IMR-90 (cell line): ENCODE results near the gene OSTF1. TPM values are rescaled to one million over a fixed set of nuclear protein-coding genes. Genes with fewer than 3 reads are reported as not detected.

Experiments used
- ATAC-seq: fragments of 200-7000 bp; cut with Tn5 transposase; 2 replicates; pipeline ENCODE4 v1.9.1; 2020; ENCODE audit warnings: low read depth, mild to moderate bottlenecking, moderate library complexity
- BruUV-seq: library from RNA; stranded (reverse); fragments of 400-500 nt; replicated peaks from 2 replicates; lab custom pipeline; 2021; lab: Mats Ljungman, UMichigan
- CTCF ChIA-PET: fragments of 300-600 bp; formaldehyde crosslinking; extraction: SDS; loops from one replicate; lab custom pipeline; 2021; ENCODE audit warnings: antibody characterized with exemption; lab: Yijun Ruan, JAX
- POLR2A ChIA-PET: fragments of 300-600 bp; sonication (Branson Sonifier 250); formaldehyde crosslinking; loops from one replicate; lab custom pipeline; 2022; ENCODE audit warnings: antibody characterized with exemption; ENCODE audit not compliant: unreplicated experiment; lab: Charles Lee
- DNase-seq: peaks from one replicate; pipeline ENCODE4 v3.0.0; 2013
- H2AFZ ChIP-seq: replicated peaks from 2 replicates; pipeline ENCODE3; 2013; ENCODE audit warnings: low read length, mild to moderate bottlenecking; ENCODE audit not compliant: poor library complexity
- H2AK5ac ChIP-seq: 2 replicates; pipeline ENCODE4 v1.6.1; 2013; ENCODE audit warnings: low read depth, low read length, inconsistent platforms
- H2AK9ac ChIP-seq: replicated peaks from 2 replicates; pipeline ENCODE3; 2013; ENCODE audit warnings: mild to moderate bottlenecking, low read depth, low read length, moderate library complexity; ENCODE audit not compliant: poor library complexity
- H2BK120ac ChIP-seq: 2 replicates; pipeline ENCODE4 v1.6.1; 2013; ENCODE audit warnings: low read depth, low read length, inconsistent platforms
- H2BK15ac ChIP-seq: 3 replicates; pipeline ENCODE4 v1.6.1; 2013; ENCODE audit warnings: low read depth, low read length, inconsistent platforms
- H2BK20ac ChIP-seq: 2 replicates; pipeline ENCODE4 v1.6.1; 2013; ENCODE audit warnings: low read depth, mild to moderate bottlenecking, inconsistent platforms, low read length, moderate library complexity
- H2BK5ac ChIP-seq: 2 replicates; pipeline ENCODE4 v1.6.1; 2013; ENCODE audit warnings: mild to moderate bottlenecking, low read depth, low read length, inconsistent platforms; ENCODE audit not compliant: poor library complexity, severe bottlenecking
- H3K14ac ChIP-seq: replicated peaks from 2 replicates; pipeline ENCODE4 v1.6.1; 2013; ENCODE audit warnings: low read depth, low read length, inconsistent platforms
- H3K18ac ChIP-seq: 2 replicates; pipeline ENCODE4 v1.6.1; 2013; ENCODE audit warnings: low read depth, low read length, control low read depth
- H3K23ac ChIP-seq: 2 replicates; pipeline ENCODE4 v1.6.1; 2013; ENCODE audit warnings: low read depth, low read length, inconsistent platforms
- H3K27ac ChIP-seq: 2 replicates; pipeline ENCODE4 v1.5.1; 2013; ENCODE audit warnings: mild to moderate bottlenecking, control low read depth, low read length; ENCODE audit not compliant: insufficient read depth
- H3K27me3 ChIP-seq: 2 replicates; pipeline ENCODE4 v1.6.1; 2013; ENCODE audit warnings: low read length; ENCODE audit not compliant: control insufficient read depth, insufficient read depth
- H3K36me3 ChIP-seq: 2 replicates; pipeline ENCODE4 v1.6.1; 2013; ENCODE audit warnings: low read length, mixed read lengths; ENCODE audit not compliant: control insufficient read depth, insufficient read depth
- H3K4ac ChIP-seq: 2 replicates; pipeline ENCODE4 v1.6.1; 2013; ENCODE audit warnings: low read depth, low read length, inconsistent platforms
- H3K4me1 ChIP-seq: 2 replicates; pipeline ENCODE4 v1.6.1; 2013; ENCODE audit warnings: low read length, mixed read lengths; ENCODE audit not compliant: control insufficient read depth, insufficient read depth
- H3K4me2 ChIP-seq: 2 replicates; pipeline ENCODE4 v1.6.1; 2013; ENCODE audit warnings: low read depth, mild to moderate bottlenecking, control low read depth, low read length, moderate library complexity
- H3K4me3 ChIP-seq: 2 replicates; pipeline ENCODE4 v1.5.1; 2013; ENCODE audit warnings: low read depth, mild to moderate bottlenecking, control low read depth, low read length, moderate library complexity; ENCODE audit not compliant: insufficient read depth
- H3K56ac ChIP-seq: 2 replicates; pipeline ENCODE4 v1.6.1; 2013; ENCODE audit warnings: low read length, inconsistent platforms; ENCODE audit not compliant: insufficient read depth; ENCODE audit errors: extremely low read depth
- H3K79me1 ChIP-seq, 2 experiments: 2 replicates each; pipeline ENCODE4 v1.6.1; 2013; ENCODE audit warnings: low read length in 2 of 2, inconsistent platforms in 1 of 2, low read depth in 1 of 2
- H3K9ac ChIP-seq: 2 replicates; pipeline ENCODE4 v1.6.1; 2013; ENCODE audit warnings: low read depth, low read length, control low read depth
- H3K9me1 ChIP-seq: 2 replicates; pipeline ENCODE4 v1.6.1; 2013; ENCODE audit warnings: low read length, inconsistent platforms; ENCODE audit not compliant: insufficient read depth
- H3K9me3 ChIP-seq: 2 replicates; pipeline ENCODE4 v1.6.1; 2013; ENCODE audit warnings: low read length; ENCODE audit not compliant: control insufficient read depth, insufficient read depth
- H4K20me1 ChIP-seq: 2 replicates; pipeline ENCODE4 v1.6.1; 2013; ENCODE audit warnings: low read length, inconsistent platforms; ENCODE audit not compliant: insufficient read depth
- H4K5ac ChIP-seq: 2 replicates; pipeline ENCODE4 v1.6.1; 2013; ENCODE audit warnings: mild to moderate bottlenecking, low read depth, low read length, control low read depth
- H4K8ac ChIP-seq, 2 experiments: 2 replicates each; pipeline ENCODE4 v1.6.1; 2013; ENCODE audit warnings: low read depth in 2 of 2, low read length in 2 of 2, control low read depth in 1 of 2, inconsistent platforms in 1 of 2
- H4K91ac ChIP-seq: 2 replicates; pipeline ENCODE4 v1.6.1; 2013; ENCODE audit warnings: low read depth, low read length, inconsistent platforms; ENCODE audit not compliant: insufficient read depth
- BHLHE40 ChIP-seq: fragments of 150-350 bp; IDR thresholded peaks from 2 replicates; pipeline ENCODE4 v1.6.1; 2016; ENCODE audit warnings: mild to moderate bottlenecking, low read depth, low read length
- CEBPB ChIP-seq: IDR thresholded peaks from 2 replicates; pipeline ENCODE4 v1.6.1; 2012; ENCODE audit warnings: low read depth, low read length, improper control_type of control experiment
- CHD1 ChIP-seq: IDR thresholded peaks from 2 replicates; pipeline ENCODE4 v1.6.1; 2012; ENCODE audit warnings: low read depth, low read length, improper control_type of control experiment
- FOS ChIP-seq: fragments of 150-350 bp; IDR thresholded peaks from 2 replicates; pipeline ENCODE4 v1.6.1; 2016; ENCODE audit warnings: low read depth, low read length
- MAFK ChIP-seq: IDR thresholded peaks from 2 replicates; pipeline ENCODE4 v1.6.1; 2012; ENCODE audit warnings: low read depth, low read length, improper control_type of control experiment
- MAZ ChIP-seq: IDR thresholded peaks from 2 replicates; pipeline ENCODE4 v1.6.1; 2012; ENCODE audit warnings: low read depth, mild to moderate bottlenecking, low read length, improper control_type of control experiment, moderate library complexity, borderline replicate concordance
- MXI1 ChIP-seq: IDR thresholded peaks from 2 replicates; pipeline ENCODE4 v1.6.1; 2012; ENCODE audit warnings: low read depth, mild to moderate bottlenecking, low read length, moderate library complexity, borderline replicate concordance
- NFE2L2 ChIP-seq: fragments of 150-350 bp; IDR thresholded peaks from 2 replicates; pipeline ENCODE4 v1.6.1; 2016; ENCODE audit warnings: low read depth, mild to moderate bottlenecking, low read length
- POLR2A ChIP-seq: IDR thresholded peaks from 2 replicates; pipeline ENCODE4 v1.6.1; 2012; ENCODE audit warnings: mild to moderate bottlenecking, low read depth, low read length
- RAD21 ChIP-seq: IDR thresholded peaks from 2 replicates; pipeline ENCODE4 v1.6.1; 2012; ENCODE audit warnings: low read length, improper control_type of control experiment
- RCOR1 ChIP-seq: IDR thresholded peaks from 2 replicates; pipeline ENCODE4 v1.6.1; 2012; ENCODE audit warnings: mild to moderate bottlenecking, low read length, improper control_type of control experiment; ENCODE audit not compliant: insufficient replicate concordance
- RFX5 ChIP-seq: IDR thresholded peaks from 2 replicates; pipeline ENCODE4 v1.8.0; 2012; ENCODE audit warnings: low read depth, mild to moderate bottlenecking, low read length, moderate library complexity
- SMC3 ChIP-seq: fragments of 150-350 bp; IDR thresholded peaks from 2 replicates; pipeline ENCODE4 v1.6.1; 2016; ENCODE audit warnings: low read depth, mild to moderate bottlenecking, antibody characterized with exemption, low read length, moderate library complexity
- WGBS, 2 experiments: methylation state at CpG; one replicate each; pipeline versions ENCODE4 v1.1.5 to v1.1.7; 2013; ENCODE audit warnings: missing lambda C conversion rate in 2 of 2; ENCODE audit not compliant: insufficient read length in 1 of 2; ENCODE audit errors: extremely low coverage in 2 of 2; 5-methylcytosine and 5-hydroxymethylcytosine counted together
- dilution Hi-C: fragments of 300-500 bp; cut with HindIII; formaldehyde crosslinking; loops from one replicate; pipeline ENCODE4 v1.14.3; 2018; ENCODE audit warnings: low sequenced_read_pairs; ENCODE audit not compliant: unreplicated experiment
- in situ Hi-C: fragments of 300-500 bp; cut with MboI; formaldehyde crosslinking; loops from 3 replicates; pipeline ENCODE4 v1.14.3; 2019; ENCODE audit warnings: low sequenced_read_pairs, inconsistent platforms, mixed read lengths
- intact Hi-C: fragments of 100-400 bp; cut with micrococcal nuclease; formaldehyde crosslinking; loops from 2 replicates; pipeline ENCODE4 v1.10.0; 2022
- polyA plus RNA-seq, 3 experiments: library from polyadenylated mRNA; depleted of rRNA; stranded (reverse); fragments of >200 nt; gene quantifications; 2 replicates each; pipeline ENCODE4 v1.2.3, GENCODE V29; 2012; ENCODE audit warnings: low replicate concordance in 1 of 3
- total RNA-seq: library from RNA; depleted of rRNA; stranded (reverse); fragments of >200 nt; gene quantifications from 2 replicates; pipeline ENCODE4 v1.2.3, GENCODE V29; 2012
- TF ChIP-seq, protein P1 (sequence below): fragments of 150-350 bp; IDR thresholded peaks from 2 replicates; pipeline ENCODE4 v1.6.1; 2016; ENCODE audit warnings: low read depth, mild to moderate bottlenecking, low read length, moderate library complexity, borderline replicate concordance
- TF ChIP-seq, protein P2 (sequence below): conservative IDR thresholded peaks from 2 replicates; pipeline ENCODE4 v1.5.1; 2012; ENCODE audit warnings: mild to moderate bottlenecking, low read depth, low read length, improper control_type of control experiment
- TF ChIP-seq, protein P3 (sequence below): fragments of 150-350 bp; IDR thresholded peaks from 2 replicates; pipeline ENCODE4 v1.6.1; 2017; ENCODE audit warnings: mild to moderate bottlenecking, antibody characterized with exemption, low read length, low read depth

Gene OSTF1
- total and polyA plus RNA-seq, 2 of the 4 experiments (the other 2 are of a cell fraction) = 17.1 to 41.6 TPM

DNA sequence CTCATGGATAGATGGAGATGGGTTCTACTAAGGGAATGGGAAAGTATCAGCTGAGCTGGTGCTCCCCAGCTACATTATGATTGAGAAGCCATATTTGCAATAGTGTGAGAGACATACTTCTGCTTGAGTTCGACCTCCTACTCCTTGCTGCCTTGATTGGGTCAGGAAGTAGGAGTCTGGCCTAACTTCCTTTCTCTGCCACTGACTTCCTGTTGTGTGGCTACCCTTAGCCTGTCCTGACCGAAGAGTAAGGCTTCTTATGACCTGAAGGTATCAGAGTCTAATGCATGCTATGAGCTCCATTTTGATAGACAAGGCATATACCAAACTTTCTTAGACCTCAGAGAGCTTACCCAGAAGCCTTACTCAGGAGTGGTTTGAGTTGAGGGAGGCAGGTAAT lies 53.9 kb downstream of the OSTF1 start:
- Histone ChIP-seq H3K4me1 (no peaks in the 10 kb centered on the region), H3K14ac (no peak overlapping the region), H3K4me2 (no peak overlapping the region), H2BK120ac (no peak overlapping the region), H4K91ac (no peak overlapping the region), H4K8ac (no peak overlapping the region), H2BK15ac (no peak overlapping the region), H3K27me3 (no peaks in the 10 kb centered on the region), H2BK5ac (no peak overlapping the region), H4K20me1 (no peaks in the 10 kb centered on the region), H2AK9ac (no peak overlapping the region), H3K9me3 (no peaks in the 10 kb centered on the region), H3K79me1 (0 out of 4 replicates have a peak, but pooled peaks cover 0 to 3% of the 10 kb centered on the region in 2 experiments), H3K36me3 (peaks cover 13% of the 10 kb centered on the region), H3K9ac (no peak overlapping the region), H3K56ac (no peak overlapping the region), H3K27ac (no peak overlapping the region), H2AFZ (no peak overlapping the region), H3K4me3 (no peak overlapping the region), H3K23ac (no peak overlapping the region), H2AK5ac (no peak overlapping the region), H3K9me1 (no peaks in the 10 kb centered on the region), H3K18ac (no peak overlapping the region), H3K4ac (no peak overlapping the region), H2BK20ac (no peak overlapping the region), H4K5ac (no peak overlapping the region)
- BruUV-seq = no TSS peak
- ATAC-seq (no peak), DNase-seq (no peak)
- dilution Hi-C loops = no loop called here
- TF ChIP-seq SMC3 (no peak), NFE2L2 (no peak), BHLHE40 (no peak), POLR2A (no peak), MAZ (no peak), CEBPB (no peak), MXI1 (no peak), MAFK (no peak), CHD1 (no peak), RFX5 (no peak), RCOR1 (no peak), RAD21 (no peak), FOS (no peak)
- TF ChIP-seq, protein P1, sequence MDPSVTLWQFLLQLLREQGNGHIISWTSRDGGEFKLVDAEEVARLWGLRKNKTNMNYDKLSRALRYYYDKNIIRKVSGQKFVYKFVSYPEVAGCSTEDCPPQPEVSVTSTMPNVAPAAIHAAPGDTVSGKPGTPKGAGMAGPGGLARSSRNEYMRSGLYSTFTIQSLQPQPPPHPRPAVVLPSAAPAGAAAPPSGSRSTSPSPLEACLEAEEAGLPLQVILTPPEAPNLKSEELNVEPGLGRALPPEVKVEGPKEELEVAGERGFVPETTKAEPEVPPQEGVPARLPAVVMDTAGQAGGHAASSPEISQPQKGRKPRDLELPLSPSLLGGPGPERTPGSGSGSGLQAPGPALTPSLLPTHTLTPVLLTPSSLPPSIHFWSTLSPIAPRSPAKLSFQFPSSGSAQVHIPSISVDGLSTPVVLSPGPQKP = no peak
- TF ChIP-seq, protein P2, sequence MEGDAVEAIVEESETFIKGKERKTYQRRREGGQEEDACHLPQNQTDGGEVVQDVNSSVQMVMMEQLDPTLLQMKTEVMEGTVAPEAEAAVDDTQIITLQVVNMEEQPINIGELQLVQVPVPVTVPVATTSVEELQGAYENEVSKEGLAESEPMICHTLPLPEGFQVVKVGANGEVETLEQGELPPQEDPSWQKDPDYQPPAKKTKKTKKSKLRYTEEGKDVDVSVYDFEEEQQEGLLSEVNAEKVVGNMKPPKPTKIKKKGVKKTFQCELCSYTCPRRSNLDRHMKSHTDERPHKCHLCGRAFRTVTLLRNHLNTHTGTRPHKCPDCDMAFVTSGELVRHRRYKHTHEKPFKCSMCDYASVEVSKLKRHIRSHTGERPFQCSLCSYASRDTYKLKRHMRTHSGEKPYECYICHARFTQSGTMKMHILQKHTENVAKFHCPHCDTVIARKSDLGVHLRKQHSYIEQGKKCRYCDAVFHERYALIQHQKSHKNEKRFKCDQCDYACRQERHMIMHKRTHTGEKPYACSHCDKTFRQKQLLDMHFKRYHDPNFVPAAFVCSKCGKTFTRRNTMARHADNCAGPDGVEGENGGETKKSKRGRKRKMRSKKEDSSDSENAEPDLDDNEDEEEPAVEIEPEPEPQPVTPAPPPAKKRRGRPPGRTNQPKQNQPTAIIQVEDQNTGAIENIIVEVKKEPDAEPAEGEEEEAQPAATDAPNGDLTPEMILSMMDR = no peak
- TF ChIP-seq, protein P3, sequence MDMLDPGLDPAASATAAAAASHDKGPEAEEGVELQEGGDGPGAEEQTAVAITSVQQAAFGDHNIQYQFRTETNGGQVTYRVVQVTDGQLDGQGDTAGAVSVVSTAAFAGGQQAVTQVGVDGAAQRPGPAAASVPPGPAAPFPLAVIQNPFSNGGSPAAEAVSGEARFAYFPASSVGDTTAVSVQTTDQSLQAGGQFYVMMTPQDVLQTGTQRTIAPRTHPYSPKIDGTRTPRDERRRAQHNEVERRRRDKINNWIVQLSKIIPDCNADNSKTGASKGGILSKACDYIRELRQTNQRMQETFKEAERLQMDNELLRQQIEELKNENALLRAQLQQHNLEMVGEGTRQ = no peak
- intact Hi-C loops = no loop called here
- in situ Hi-C loops = no loop called here
- WGBS, 2 experiments = no CpG with 5 or more reads among the region's 2 CpGs
- ChIA-PET CTCF (no interaction called here), POLR2A (no interaction called here)
